Trophoblast cell (in vitro differentiated cells and primary cell): Measurements from ENCODE around the gene SOX6.

Experiments
- DNase-seq, 2 donors: peaks; one replicate each; pipeline ENCODE4 v3.0.0-alpha.2; 2016
- H2AFZ ChIP-seq: 2 replicates; pipeline ENCODE4 v1.6.1; 2013; ENCODE audit warnings: low read length, moderate library complexity, mild to moderate bottlenecking; ENCODE audit not compliant: insufficient read depth, poor library complexity
- H2AK5ac ChIP-seq: 2 replicates; pipeline ENCODE4 v1.6.1; 2013; ENCODE audit warnings: mild to moderate bottlenecking, low read length
- H2BK120ac ChIP-seq: 2 replicates; pipeline ENCODE4 v1.6.1; 2013; ENCODE audit warnings: low read length, mild to moderate bottlenecking, moderate library complexity; ENCODE audit not compliant: insufficient read depth, poor library complexity
- H2BK12ac ChIP-seq: 2 replicates; pipeline ENCODE4 v1.6.1; 2013; ENCODE audit warnings: mild to moderate bottlenecking, low read length, moderate library complexity
- H2BK5ac ChIP-seq: 2 replicates; pipeline ENCODE4 v1.6.1; 2013; ENCODE audit warnings: low read length, low read depth, moderate library complexity, mild to moderate bottlenecking; ENCODE audit not compliant: poor library complexity
- H3K14ac ChIP-seq: 2 replicates; pipeline ENCODE4 v1.6.1; 2013; ENCODE audit warnings: mild to moderate bottlenecking, low read length
- H3K18ac ChIP-seq: 2 replicates; pipeline ENCODE4 v1.6.1; 2013; ENCODE audit warnings: mild to moderate bottlenecking, low read length
- H3K23ac ChIP-seq: 2 replicates; pipeline ENCODE4 v1.6.1; 2013; ENCODE audit warnings: low read length
- H3K27ac ChIP-seq: 2 replicates; pipeline ENCODE4 v1.5.1; 2013; ENCODE audit warnings: low read depth, mild to moderate bottlenecking, inconsistent platforms, low read length, moderate library complexity
- H3K27me3 ChIP-seq: 2 replicates; pipeline ENCODE4 v1.6.1; 2013; ENCODE audit warnings: inconsistent platforms, mild to moderate bottlenecking, low read length, moderate library complexity; ENCODE audit not compliant: insufficient read depth
- H3K36me3 ChIP-seq, 2 experiments: 1 replicate in 1 of 2; 2 replicates in 1 of 2; pipeline ENCODE4 v1.6.1; 2013; ENCODE audit warnings: low read length in 2 of 2, mild to moderate bottlenecking in 2 of 2, moderate library complexity in 1 of 2; ENCODE audit not compliant: insufficient read depth in 2 of 2, control insufficient read depth in 1 of 2
- H3K4ac ChIP-seq: 2 replicates; pipeline ENCODE4 v1.6.1; 2013; ENCODE audit warnings: low read depth, mild to moderate bottlenecking, low read length, moderate library complexity
- H3K4me1 ChIP-seq, 2 experiments: 1 replicate in 1 of 2; 2 replicates in 1 of 2; pipeline ENCODE4 v1.6.1; 2013; ENCODE audit warnings: low read length in 2 of 2, mild to moderate bottlenecking in 2 of 2, moderate library complexity in 1 of 2; ENCODE audit not compliant: insufficient read depth in 2 of 2, control insufficient read depth in 1 of 2
- H3K4me2 ChIP-seq: 2 replicates; pipeline ENCODE4 v1.6.1; 2013; ENCODE audit warnings: inconsistent platforms, mild to moderate bottlenecking, low read length, moderate library complexity
- H3K4me3 ChIP-seq: 2 replicates; pipeline ENCODE4 v1.5.1; 2013; ENCODE audit warnings: mild to moderate bottlenecking, low read depth, low read length, inconsistent platforms
- H3K79me1 ChIP-seq: one replicate; pipeline ENCODE4 v1.6.1; 2013; ENCODE audit warnings: low read length
- H3K79me2 ChIP-seq: 2 replicates; pipeline ENCODE4 v1.6.1; 2013; ENCODE audit warnings: low read length, mild to moderate bottlenecking; ENCODE audit not compliant: control insufficient read depth, insufficient read depth, poor library complexity
- H3K9ac ChIP-seq: 2 replicates; pipeline ENCODE4 v1.6.1; 2013; ENCODE audit warnings: mild to moderate bottlenecking, low read length
- H3K9me3 ChIP-seq: 2 replicates; pipeline ENCODE4 v1.6.1; 2013; ENCODE audit warnings: low read depth, mild to moderate bottlenecking, control low read depth, inconsistent platforms, low read length; ENCODE audit not compliant: insufficient read depth
- H4K12ac ChIP-seq: 2 replicates; pipeline ENCODE4 v1.6.1; 2013; ENCODE audit warnings: low read depth, mild to moderate bottlenecking, low read length, moderate library complexity
- H4K8ac ChIP-seq: 2 replicates; pipeline ENCODE4 v1.6.1; 2013; ENCODE audit warnings: low read depth, mild to moderate bottlenecking, low read length, moderate library complexity
- H4K91ac ChIP-seq: one replicate; pipeline ENCODE4 v1.6.1; 2013; ENCODE audit warnings: low read depth, mild to moderate bottlenecking, low read length, moderate library complexity
- WGBS: extraction: QIAGEN DNeasy Blood & Tissue Kit; methylation state at CpG from one replicate; pipeline ENCODE4 v1.1.7; 2013; ENCODE audit warnings: missing lambda C conversion rate; ENCODE audit not compliant: insufficient read length, insufficient coverage; ENCODE audit errors: extremely low coverage; 5-methylcytosine and 5-hydroxymethylcytosine counted together

The SOX6 gene

DNA sequence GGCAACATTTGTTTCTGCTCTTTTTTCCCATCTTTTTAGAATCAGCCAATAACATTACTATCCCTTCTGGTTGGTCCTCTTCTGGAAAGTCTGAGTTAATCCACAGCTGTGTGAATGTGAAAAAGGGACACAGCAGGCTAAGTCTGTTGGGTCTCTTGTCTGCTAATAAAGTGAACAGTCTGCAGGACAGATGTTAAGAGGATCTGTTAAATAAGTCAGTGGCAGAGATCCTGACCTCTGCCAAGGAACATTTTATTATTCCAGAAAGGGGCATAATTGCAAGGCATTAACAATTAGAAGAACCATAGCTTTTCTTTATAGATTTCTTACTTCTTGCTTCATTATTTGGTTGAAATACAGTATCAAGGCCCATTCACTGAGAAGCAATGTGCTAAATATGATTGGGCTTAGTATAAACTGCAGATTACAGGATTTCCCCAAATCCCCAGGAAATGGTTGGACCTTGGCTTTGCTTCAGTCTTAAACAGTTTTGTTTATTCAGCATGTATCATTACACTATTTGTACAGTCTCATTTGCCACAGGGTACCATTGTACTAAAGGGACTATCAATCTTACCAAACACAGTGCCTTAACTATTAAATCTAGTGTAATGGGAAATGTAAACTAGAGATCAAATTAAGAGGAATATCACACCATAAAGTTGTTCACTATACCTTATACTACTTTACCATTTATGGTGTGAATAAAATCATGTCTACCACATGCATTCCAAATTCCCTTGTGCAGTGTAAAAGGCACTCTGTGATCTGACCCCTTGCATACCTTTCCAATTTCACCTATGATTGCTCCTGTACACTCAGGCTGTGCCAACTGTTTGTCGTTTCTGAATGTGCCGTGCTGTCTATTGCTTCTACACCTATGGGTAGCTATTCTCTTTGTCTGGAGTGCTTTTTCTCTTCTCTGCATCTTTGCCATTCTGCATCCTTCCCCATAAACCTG is 274.0 kb downstream of the SOX6 start:
- H3K4ac ChIP-seq = no peak overlapping the region
- H3K4me2 ChIP-seq = no peak overlapping the region
- no peak overlapping the region for H4K8ac ChIP-seq
- H4K91ac ChIP-seq = no peak overlapping the region
- no peak for DNase-seq
- no peak overlapping the region for H3K9ac ChIP-seq
- H3K18ac ChIP-seq = no peak overlapping the region
- no peaks in the 10 kb centered on the region for H3K9me3 ChIP-seq
- no peak overlapping the region for H2BK5ac ChIP-seq
- no CpG with 5 or more reads among the region's 2 CpGs for WGBS
- no peak overlapping the region for H2AFZ ChIP-seq
- H3K27ac ChIP-seq = no peak overlapping the region
- H2BK120ac ChIP-seq = no peak overlapping the region
- H2BK12ac ChIP-seq = no peak overlapping the region
- H3K36me3 ChIP-seq = no peaks in the 10 kb centered on the region
- H3K14ac ChIP-seq = no peak overlapping the region
- H3K79me1 ChIP-seq = no peaks in the 10 kb centered on the region
- H3K4me3 ChIP-seq = no peak overlapping the region
- H3K27me3 ChIP-seq = no peaks in the 10 kb centered on the region
- no peak overlapping the region for H3K23ac ChIP-seq
- H2AK5ac ChIP-seq = no peak overlapping the region
- no peaks in the 10 kb centered on the region for H3K4me1 ChIP-seq
- H3K79me2 ChIP-seq = no peaks in the 10 kb centered on the region
- H4K12ac ChIP-seq = no peak overlapping the region

DNA sequence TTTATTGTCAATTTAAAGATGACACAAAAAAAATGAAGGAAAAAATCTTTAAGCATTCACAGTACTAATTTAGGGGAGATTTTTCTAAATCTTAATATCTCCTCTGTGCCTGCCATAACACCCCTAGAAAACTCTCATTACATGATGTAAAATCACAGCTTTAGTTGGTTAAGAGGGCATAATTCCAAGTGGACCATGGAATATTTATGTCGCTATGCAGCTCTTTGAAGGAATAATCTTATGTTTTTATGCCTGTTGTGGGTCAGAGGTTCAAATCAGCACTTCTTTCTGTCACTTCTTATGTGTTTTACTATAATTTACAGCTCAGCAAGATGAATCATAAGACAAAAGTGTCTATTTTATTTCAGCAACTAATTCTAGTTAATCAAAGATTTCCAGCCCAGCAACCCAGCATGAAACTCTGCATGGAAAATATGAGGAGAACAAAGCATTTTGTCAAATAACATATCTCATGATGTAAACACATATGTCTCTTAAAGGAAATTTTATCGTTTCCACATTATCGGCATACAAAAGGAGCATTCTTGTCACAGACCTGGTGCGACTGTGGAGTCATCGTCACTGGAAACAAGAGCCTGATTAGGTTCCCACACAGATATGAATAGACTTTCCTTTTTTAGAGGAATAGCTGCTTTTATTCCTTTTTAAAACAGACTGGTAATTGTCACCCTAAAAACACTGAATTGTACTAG is 274.8 kb downstream of the SOX6 start:
- H3K9ac ChIP-seq = no peak overlapping the region
- no peaks in the 10 kb centered on the region for H3K79me2 ChIP-seq
- H2AFZ ChIP-seq = no peak overlapping the region
- H3K4me1 ChIP-seq = no peaks in the 10 kb centered on the region
- no peak overlapping the region for H3K4me3 ChIP-seq
- H3K36me3 ChIP-seq = no peaks in the 10 kb centered on the region
- no peak overlapping the region for H2AK5ac ChIP-seq
- H2BK120ac ChIP-seq = no peak overlapping the region
- H3K9me3 ChIP-seq = no peaks in the 10 kb centered on the region
- H2BK12ac ChIP-seq = no peak overlapping the region
- H3K23ac ChIP-seq = no peak overlapping the region
- no peak overlapping the region for H3K27ac ChIP-seq
- H4K8ac ChIP-seq = no peak overlapping the region
- no peak overlapping the region for H3K18ac ChIP-seq
- H3K14ac ChIP-seq = no peak overlapping the region
- H3K4me2 ChIP-seq = no peak overlapping the region
- H3K4ac ChIP-seq = no peak overlapping the region
- no peak overlapping the region for H2BK5ac ChIP-seq
- no peak for DNase-seq
- no peaks in the 10 kb centered on the region for H3K27me3 ChIP-seq
- WGBS = no CpG with 5 or more reads among the region's 5 CpGs
- no peak overlapping the region for H4K12ac ChIP-seq
- H4K91ac ChIP-seq = no peak overlapping the region
- H3K79me1 ChIP-seq = no peaks in the 10 kb centered on the region

DNA sequence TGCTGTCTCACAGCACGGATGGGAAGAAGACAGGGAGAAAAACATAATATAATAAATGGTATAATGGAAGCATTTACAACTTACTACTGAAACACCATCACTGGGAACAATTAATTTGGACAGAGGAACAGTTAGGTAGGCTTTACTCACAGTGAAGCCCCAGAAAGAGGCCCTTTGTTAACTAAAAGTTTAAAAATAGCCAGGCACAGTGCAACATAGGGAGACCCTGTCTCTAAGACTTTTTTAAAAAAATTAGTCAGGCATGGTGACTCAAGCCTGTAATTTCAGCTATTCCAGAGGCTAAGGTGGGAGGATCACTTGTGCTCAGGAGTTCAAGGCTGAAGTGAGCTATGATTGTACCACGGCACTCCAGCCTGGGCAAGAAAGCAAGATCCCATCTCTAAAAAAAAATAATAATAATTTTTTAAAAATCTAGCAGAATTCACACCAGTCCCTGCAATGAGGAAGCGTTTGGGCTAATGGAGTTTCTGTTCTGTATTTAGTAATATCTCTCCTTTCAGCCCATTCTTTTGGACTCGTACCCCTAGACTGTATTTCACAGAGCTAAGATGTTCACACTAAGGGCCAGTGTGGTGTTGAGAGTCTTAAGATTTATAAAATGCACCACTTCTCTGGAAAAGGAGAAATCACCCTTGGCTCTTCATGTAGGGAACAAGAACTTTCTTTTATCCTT is 275.5 kb downstream of the SOX6 start:
- H3K4me2 ChIP-seq = no peak overlapping the region
- H2BK120ac ChIP-seq = no peak overlapping the region
- H2BK12ac ChIP-seq = no peak overlapping the region
- H4K12ac ChIP-seq = no peak overlapping the region
- no peaks in the 10 kb centered on the region for H3K79me1 ChIP-seq
- no CpG with 5 or more reads among the region's 4 CpGs for whole genome bisulfite sequencing
- H2AFZ ChIP-seq = no peak overlapping the region
- H4K91ac ChIP-seq = no peak overlapping the region
- no peak overlapping the region for H3K27ac ChIP-seq
- no peak overlapping the region for H3K18ac ChIP-seq
- no peak overlapping the region for H4K8ac ChIP-seq
- no peaks in the 10 kb centered on the region for H3K36me3 ChIP-seq
- H3K27me3 ChIP-seq = no peaks in the 10 kb centered on the region
- no peak overlapping the region for H2AK5ac ChIP-seq
- no peak overlapping the region for H3K4ac ChIP-seq
- H3K23ac ChIP-seq = no peak overlapping the region
- no peak overlapping the region for H2BK5ac ChIP-seq
- H3K4me1 ChIP-seq = no peaks in the 10 kb centered on the region
- H3K79me2 ChIP-seq = no peaks in the 10 kb centered on the region
- H3K9me3 ChIP-seq = no peaks in the 10 kb centered on the region
- no peak for DNase-seq
- H3K14ac ChIP-seq = no peak overlapping the region
- no peak overlapping the region for H3K9ac ChIP-seq
- H3K4me3 ChIP-seq = no peak overlapping the region

DNA sequence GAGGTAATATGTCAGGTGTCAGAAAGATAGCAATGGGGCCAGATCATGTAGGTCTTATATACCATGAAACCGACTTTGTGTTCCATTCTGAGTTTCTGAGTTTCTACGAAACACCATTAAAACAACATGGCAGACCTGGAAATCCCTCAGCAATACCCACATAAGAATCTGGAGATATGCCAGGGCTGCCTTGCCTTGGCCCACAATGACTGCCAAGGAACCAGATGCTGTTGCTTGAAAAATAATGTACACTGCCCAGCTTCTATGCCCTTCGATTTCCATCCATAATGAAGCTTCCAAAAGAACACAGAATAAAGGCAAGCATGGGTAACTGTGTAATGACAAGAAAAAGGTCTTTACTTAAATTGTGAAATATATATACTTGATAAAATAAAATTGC is 277.4 kb downstream of the SOX6 start:
- H2BK120ac ChIP-seq = no peak overlapping the region
- no peaks in the 10 kb centered on the region for H3K79me2 ChIP-seq
- no peak overlapping the region for H3K4me3 ChIP-seq
- no peak overlapping the region for H2AFZ ChIP-seq
- H2BK5ac ChIP-seq = no peak overlapping the region
- no peak overlapping the region for H3K14ac ChIP-seq
- no peak overlapping the region for H4K8ac ChIP-seq
- no peaks in the 10 kb centered on the region for H3K9me3 ChIP-seq
- H3K23ac ChIP-seq = no peak overlapping the region
- H3K9ac ChIP-seq = no peak overlapping the region
- no peak overlapping the region for H3K4me2 ChIP-seq
- H3K18ac ChIP-seq = no peak overlapping the region
- H3K27ac ChIP-seq = no peak overlapping the region
- H4K12ac ChIP-seq = no peak overlapping the region
- H3K4ac ChIP-seq = no peak overlapping the region
- no peaks in the 10 kb centered on the region for H3K36me3 ChIP-seq
- no CpG with 5 or more reads among the region's 3 CpGs for WGBS
- no peak overlapping the region for H4K91ac ChIP-seq
- H2BK12ac ChIP-seq = no peak overlapping the region
- H3K4me1 ChIP-seq = no peaks in the 10 kb centered on the region
- DNase-seq = no peak
- H3K27me3 ChIP-seq = no peaks in the 10 kb centered on the region
- no peaks in the 10 kb centered on the region for H3K79me1 ChIP-seq
- no peak overlapping the region for H2AK5ac ChIP-seq
